ENCODE measurements around the gene AFAP1L2.
"Not testable (repeated sequence)": the region's sequence is repeated elsewhere in the genome, so short reads cannot be mapped to it uniquely, and the experiment has no call there.

The AFAP1L2 gene

DNA sequence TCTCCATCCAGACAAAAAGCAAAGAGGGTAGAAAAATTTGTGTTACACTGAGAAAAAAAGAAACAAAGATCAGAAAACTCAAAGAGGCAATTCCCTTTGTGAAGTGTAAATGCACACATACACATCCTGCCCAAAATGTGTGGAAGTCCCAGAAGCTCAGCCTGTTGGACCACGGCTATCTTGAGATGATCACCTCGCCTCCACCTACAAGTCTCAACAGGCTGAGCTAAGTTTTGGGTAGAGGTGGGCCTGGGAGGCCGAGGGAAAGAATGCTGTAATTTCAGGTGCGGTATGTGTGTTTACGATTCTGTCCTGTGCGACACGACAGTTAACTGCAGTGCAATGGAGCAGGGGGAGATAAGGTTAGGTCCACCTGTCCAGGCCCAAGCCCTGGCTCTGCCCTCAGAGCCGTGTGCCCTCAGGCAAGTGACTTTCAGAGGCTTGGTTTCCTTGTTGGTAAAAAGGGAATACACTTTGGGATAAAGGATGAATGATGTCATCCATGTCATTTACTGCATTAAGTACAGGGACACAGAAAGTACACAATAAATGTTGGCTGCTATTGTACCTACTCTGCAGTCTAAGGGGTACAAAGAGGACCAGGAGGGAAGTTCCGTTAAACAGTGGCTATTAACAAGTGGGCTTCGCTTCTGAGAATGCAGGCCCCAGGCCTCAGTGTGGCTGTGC lies 67.3 kb downstream of the AFAP1L2 start:
- no peak for DNase-seq (ENCODE audit: low read depth)

DNA sequence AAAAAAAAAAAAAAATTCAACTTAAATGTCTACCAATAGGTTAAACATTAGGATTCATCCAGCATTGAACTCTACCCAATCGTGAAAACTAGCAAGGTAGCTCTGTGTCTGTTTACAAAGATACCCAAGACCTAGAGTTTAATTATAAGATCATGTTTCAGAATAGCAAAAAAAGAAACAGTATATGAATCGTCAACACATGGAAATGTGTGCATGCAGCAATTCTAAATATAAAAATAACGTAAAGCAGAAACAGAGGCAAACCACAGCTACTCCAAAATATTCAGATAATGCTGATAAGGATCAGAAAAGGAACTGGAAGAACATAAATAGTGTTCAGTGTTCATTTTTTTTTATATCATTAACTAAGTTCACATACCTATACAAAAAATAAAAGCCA lies 68.7 kb downstream of the AFAP1L2 start:
- no peak for DNase-seq (ENCODE audit: low read depth)

DNA sequence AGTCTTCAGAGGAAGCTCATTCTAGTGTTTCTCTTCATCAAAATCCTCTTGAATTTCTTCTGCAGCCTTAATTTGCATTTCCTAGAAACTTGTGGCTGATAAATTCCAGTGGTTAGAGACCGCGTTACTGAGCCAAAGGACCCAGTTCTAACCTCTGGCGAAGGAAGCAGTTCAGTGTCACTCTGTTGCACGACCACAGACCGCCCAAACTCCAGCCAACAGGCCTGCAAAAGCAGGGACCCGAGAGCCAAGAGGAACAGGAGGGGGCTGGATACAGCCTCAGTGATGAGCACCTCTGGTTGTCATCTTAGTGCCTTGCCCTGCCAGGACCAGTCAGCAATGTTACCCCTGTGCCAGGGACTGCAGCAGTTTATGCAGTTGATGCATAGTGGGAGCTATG lies 70.0 kb downstream of the AFAP1L2 start:
- DNase-seq (ENCODE audit: low read depth), result no peak

DNA sequence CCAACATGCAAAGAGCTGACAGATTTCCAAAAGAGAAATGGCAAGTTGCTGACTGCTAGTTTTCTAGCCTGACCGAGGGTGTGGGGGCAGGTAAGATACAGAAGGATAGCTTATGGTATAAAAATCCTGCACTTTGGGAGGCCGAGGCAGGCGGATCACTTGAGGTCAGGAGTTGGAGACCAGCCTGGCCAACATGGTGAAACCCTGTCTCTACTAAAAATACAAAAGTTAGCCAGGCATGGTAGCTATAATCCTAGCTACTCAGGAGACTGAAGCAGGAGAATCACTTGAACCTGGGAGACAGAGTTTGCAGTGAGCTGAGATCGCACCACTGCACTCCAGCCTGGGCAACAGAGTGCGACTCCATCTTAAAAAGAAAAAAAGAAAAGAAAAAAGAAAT lies 70.9 kb downstream of the AFAP1L2 start:
- not testable (repeated sequence) for DNase-seq (ENCODE audit: low read depth)

DNA sequence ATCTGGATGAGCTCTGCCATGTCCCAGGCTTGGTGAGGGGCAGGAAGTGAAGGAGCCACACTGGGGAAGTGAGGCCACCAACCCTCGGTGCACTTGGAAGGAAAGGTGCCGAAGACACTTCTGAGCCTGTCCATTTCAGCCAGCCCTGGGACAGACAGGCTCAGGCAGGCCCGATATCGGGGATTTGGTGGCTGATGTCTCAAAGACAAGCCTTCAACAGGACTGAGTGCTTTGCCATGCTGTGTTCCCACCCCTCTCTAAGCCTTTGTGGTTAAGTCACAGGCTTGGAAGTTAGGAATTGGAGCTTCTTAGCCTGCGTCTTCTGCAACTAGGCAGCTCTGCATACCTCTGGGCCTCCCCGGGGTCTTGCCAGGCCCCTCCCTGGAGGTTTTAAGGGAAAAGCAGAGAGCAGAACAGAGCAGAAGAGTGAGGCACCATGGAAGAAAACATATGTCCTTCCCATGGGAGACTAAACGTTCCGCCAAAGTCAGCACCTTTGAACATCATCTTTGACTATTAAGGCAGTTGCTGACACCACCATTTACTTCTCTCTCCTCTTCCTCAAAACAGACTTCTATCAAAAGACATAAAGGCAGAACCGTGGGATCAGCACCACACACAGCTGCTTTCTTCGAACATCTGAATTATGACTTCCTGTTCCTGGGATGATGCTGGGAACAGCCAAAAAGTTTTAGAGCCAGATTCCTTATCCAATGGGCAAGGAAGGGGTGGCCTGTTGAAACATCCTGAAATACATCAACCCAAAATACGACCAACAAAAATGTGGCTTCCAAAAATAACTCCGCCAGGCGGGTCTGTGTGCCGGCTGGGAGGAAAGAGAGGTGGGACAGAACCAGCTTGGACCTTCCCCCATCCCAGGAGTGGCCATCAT lies 71.8 kb downstream of the AFAP1L2 start:
- no peak for DNase-seq (ENCODE audit: low read depth)

DNA sequence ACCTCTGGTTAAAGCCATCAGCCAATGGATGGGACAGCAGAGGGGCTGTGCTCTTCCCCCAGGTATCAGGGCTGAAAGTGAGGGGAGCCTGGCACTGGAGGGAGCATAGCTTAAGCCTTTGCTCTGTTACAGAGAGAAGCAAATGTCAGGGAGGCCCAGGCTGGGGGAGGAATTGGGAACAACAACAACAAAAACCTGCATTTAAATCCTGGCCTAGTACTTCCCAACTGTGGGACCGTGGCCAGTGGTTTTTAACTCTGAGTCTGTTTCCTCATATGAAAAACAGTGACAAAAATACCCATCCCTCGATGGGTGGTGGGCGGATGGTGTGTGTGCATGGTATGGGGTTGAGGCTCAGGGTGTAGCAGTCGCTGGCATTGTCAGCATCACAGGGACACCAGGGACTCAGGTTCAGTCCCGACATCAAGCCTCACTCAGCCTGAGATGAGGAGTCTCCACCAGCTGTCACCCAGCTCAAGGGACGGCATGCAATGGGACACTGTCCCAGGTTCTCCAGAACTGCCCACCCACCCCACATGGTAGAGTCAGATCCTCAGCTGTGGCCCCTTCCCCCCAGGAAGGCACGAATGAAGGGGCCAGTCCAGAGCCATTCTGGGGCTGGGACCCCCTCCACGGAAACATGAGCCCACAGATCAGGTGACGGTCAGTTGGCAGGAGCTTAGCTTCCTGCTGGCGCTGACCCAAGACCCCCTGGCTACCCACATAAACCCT lies 74.5 kb downstream of the AFAP1L2 start:
- DNase-seq (ENCODE audit: low read depth), result no peak

DNA sequence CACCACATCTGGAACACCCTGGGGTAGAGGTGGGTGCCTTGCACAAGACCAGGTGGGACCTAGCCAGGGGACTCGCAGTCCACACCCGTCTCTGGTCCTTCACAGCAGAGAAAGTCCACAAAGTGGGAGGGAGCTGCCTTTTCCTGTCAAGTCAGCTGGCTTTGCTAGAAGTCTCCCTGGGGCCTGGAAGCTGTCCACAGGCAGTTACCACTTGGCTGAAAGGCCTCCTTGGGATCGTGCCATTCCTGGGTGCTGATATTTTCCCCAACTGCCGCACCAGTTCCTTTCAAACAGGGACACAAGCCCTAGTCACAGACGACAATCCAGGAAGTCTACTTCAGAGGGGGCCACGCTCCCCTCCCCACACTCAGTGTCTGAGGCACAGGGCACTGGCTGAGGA lies 75.4 kb downstream of the AFAP1L2 start:
- DNase-seq (ENCODE audit: low read depth), result no peak

DNA sequence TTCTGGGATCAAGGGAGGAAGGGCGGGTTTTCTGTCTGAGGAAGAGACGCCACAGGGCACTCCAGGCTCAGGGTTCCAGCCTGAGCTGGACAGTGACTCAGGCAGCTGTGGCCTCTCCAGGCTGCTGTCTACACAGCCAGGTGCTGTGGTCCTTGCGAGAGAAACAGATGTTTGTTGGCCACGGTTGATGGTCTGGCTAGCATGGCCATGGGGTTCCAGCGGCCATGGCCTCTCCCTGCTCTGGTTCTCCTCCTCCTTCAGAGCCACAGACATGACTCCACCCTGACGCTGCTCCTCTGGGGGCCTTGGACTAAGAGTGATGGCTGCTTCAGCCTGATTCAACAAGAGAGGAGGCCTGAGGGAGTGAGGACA lies 75.9 kb downstream of the AFAP1L2 start:
- DNase-seq (ENCODE audit: low read depth), result no peak

DNA sequence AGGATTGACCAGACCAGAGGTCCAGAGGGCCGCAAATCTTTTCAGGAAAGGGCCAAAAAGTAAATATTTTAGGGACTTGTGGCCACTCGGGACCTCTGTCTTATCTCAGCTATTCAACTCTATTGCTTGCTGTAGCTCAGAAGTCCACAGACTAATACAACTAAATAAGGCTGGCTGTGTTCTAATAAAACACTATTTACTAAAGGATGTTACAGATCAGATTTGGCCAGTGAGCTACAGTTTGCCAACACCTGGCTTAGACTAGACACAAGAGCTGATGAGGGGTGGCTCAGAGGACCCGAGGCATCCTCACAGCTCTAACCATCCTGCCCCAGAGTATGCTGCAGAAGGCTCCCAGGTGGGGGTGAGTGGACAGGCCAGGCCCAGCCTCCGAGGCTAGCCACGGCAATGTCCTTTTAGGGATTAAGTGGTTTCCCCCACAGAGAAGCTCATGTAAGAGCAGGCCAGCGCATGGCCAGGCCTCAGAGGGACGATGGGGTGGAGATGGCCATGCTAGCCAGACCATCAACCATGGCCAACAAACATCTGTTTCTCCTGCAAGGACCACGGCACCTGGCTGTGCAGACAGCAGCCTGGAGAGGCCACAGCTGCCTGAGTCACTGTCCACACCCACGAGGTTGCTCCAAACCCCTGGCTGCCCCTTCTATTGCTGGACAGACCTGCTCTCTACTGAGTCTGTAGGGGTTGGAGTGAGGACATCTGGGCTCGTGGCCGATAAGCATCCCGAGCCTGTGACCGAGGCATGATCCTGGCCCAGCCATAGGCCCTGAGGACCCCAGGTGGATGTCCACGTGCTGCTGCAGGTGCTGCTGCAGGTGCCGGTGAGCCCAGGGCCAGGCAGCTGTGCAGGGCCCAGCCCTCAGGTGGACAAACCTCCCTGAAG lies 76.5 kb downstream of the AFAP1L2 start:
- DNase-seq (ENCODE audit: low read depth), result no peak

DNA sequence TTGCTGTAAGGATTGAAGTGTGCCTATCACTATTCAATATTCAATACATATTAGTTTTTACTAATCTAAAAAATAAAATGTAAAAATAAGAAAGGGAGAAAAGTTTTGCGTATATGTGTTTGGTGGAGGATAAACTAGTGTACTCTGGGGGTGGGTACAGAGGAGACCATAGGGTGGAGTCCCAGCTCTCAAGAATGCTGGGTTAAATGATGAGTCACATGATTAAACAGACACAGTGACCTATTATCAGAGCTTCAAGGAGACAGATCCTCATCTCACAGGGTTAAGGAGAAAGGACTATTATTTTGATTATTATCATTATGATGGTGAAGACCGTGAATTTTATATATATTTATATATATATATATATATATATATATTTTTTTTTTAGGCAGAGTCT lies 77.5 kb downstream of the AFAP1L2 start:
- DNase-seq (ENCODE audit: low read depth), result no peak

DNA sequence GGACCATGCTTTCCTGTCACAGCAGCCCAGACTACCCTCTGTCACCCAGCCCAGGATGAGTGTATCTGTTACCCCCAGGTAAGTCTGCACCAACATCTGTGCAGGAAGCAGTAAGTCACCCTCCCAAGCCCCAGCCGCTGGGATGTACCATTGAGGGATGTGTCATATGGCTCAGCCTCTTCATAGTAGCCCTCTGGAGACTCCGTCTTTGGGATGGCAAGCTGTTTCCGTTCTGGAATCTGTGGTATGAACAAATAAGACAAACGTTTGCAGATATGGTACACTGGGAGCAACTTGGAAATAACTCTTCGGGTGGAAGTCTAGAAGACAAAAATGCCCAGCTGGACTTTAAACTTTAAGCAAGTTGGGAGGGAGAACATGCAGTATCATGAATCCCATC lies 81.3 kb downstream of the AFAP1L2 start:
- no peak for DNase-seq (ENCODE audit: low read depth)

DNA sequence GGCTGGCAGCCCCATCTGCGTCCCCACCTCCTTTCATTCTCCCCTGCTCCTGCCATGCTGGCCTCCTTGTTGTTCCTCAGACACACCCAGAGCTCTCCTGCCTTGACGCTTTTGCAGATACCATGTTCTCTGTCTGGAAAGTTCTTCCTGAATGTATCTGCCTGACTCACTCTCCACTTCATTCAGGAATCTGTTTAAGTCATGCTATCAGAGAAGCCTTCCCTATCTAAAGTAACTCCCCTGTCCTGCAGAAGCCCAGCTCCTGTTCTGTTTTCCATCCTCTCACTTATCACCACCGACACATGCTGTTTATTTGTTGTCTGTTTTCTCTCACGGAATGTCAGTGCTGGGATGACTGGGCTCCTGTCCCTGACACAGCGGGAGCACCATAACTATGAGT lies 82.0 kb downstream of the AFAP1L2 start:
- no peak for DNase-seq (ENCODE audit: low read depth)

DNA sequence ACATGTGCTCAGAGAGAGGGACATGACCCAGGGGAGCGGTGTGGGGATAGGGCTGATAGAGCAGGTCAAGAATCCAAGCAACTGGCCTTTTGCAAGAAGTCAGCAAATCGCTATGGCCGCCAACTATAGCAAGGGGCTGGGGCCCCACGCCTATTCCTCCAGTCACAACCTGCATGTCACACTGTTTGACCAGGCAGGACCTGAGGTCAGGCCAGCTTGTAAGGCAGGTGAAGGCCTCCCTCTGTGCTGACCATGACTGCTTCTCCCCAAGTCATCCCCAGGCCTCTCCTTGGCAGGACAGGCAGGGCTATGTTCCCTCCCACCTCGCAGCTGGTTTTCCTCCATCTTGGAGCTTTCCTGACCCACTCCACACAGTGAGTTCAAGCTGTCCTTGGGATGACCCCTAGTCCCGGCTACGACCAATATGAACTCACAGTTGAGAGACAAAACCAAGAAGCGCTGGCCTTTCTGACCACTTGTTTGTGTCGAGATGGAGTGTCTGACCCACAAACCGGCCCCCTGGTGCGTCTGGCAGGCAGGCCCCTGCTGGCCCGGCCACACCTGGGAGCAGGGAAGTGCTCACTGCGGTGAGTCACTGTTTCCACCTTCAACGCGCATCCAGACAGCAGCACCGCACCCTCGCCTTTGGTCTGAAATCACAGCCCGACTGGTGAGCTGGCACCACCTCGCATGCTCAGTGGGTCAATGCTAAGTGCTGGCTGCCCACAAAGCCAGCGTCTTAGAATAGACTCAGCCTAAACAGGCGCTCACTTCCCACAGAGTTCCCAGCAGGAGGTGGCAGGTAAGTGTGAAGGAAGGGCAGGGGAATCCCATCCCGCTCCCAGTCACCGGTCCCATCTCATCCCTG lies 83.8 kb downstream of the AFAP1L2 start:
- no peak for DNase-seq (ENCODE audit: low read depth)

DNA sequence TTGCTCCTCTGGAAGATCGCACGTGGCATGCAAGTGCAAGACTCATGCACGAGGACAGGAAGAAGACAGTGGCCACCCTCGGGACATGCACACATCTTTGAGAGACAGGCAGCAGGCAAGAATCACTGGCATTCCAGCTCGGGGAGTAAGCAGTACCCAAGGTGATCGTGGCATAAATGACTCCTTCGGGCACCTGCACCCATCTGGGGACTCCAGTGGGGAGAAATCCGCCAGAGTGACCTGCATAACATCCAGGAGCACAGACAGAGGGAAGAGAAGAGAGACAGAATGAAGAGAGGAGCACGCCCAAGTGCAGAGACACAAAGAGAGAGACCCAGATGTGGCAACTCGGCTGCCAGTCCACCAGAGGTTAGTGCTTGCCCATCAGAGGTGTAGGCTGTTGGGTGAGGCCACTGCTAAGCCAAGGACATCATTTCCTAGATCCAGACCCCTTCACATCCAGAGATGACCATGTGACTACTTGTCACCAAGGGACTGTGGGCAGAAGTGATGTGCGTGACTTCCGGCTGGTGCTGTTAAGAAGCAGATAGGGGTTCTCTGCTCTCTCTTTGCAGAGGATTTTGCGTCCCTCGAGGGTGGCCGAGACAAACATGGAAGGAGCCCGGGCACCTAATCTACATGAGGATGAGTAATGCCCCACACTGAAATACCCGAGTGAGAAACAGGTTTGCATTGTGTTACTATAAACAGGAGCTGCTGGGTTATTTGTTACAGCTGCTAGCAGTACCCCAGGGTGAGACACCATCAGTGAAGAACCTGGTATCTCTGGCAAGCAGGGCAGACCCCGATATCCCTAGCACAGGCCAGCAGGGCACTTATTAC lies 84.7 kb downstream of the AFAP1L2 start:
- no peak for DNase-seq (ENCODE audit: low read depth)

DNA sequence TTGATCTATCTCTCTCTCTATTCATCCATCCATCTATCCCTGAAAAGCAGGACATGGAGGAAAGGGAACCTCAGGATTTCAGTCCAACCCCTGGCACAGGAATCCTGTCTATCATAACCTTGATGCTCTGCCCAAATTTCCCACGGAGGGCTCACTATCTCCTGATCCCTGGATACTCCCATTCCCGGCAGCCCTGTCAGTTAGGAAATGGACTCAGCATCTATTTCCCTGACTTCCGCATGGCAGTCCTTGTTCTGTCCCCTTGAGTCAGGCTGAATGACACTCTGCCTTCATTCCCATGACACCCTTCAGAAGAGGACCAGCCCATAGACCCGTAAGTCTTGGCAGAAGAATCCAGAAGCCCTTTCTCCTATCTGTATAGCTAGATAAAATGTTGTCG lies 87.6 kb downstream of the AFAP1L2 start:
- DNase-seq (ENCODE audit: low read depth), result no peak

DNA sequence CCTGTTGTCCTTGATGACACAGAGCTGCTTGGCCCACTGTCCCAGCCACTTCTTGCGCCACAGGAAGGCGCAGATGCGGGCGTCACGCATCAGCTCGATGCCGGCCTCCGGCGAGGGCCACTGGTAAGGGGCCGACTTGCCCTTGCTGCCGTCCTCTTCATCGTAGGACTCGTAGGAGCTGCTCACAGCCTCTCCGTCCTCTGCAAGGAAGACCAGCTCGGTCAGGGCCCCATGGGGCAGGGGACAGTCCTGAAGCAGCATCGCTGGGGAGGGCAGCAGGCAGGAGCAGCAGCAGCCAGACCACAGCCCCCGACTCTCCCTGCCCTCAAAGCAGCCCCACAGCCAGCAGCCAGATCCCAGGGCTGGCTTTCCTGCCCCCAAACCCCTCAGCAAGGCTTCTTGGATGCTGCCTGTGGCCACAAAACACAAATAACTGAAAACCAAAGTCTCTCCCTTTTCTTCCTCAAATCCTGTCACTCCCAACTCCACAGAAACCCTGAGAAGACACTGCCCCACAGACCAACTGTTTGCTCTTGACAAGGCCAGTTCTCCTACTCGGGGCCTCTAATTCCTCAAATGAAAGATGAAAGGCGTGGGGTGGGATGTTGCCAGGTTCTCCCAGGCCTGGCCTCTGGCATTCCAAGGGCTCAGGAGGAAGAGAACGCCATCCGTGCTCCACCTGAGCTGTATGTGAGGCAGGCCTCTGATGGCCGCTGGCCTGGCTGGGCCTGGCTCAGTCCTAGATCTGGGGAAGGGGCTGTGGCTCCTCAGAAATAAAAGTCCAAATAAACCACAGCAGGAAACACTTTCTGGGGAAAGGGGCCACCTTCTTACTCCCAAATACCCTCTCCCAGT lies 88.5 kb downstream of the AFAP1L2 start:
- DNase-seq (ENCODE audit: low read depth), result no peak

DNA sequence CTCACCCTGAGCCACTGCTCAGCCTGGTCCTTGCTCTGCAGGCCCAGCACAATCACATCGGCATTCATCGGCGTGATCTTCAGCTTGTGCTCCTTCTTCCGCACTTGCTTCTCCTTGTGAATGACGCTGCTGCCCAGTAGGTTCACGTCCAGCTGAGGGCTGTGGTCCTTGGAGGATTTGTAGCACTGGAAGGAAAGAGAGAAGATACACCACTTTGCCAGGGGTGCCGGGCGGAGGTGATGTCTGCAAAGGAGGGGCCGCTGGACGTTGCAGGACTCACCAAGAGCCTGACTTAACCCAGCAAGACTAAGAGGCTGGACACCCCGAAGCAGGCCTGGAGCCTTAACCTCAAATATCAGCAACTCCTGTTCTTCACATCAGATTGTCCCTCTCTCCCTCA lies 90.4 kb downstream of the AFAP1L2 start:
- no peak for DNase-seq (ENCODE audit: low read depth)

DNA sequence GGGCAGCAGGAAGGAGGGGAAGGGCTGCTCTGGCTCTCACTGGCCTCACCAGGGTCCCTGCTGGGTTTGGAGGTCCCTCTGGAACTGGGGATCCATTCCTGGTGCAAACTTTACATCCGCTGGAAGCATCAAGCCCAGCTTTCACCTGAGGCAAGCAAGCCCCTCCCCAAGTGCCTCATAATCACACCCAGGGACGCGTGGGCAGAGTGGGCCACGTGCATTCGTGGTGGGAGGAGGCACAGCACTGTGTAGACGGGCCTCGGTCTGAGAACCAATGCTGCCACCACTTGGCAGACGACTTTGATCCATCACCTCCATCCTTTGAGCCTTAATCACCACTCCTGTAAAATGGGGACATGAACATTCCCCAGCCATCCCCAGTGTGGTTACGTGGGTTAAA lies 91.2 kb downstream of the AFAP1L2 start:
- no peak for DNase-seq (ENCODE audit: low read depth)
